Astrocyte of the cerebellum (primary cell): ENCODE results near the gene ETV4.

Experiments
- DNase-seq: peaks from one replicate; pipeline ENCODE4 v3.0.0-alpha.2; 2011; ENCODE audit warnings: low read depth
- H3K4me3 ChIP-seq: 2 replicates; pipeline ENCODE4 v1.5.1; 2011; ENCODE audit warnings: mild to moderate bottlenecking, low read depth, low read length, moderate library complexity
- in situ Hi-C: cut with HindIII; loops from 2 replicates; pipeline ENCODE4 v1.10.0; 2017; ENCODE audit warnings: low sequenced_read_pairs
- TF ChIP-seq, protein P1 (sequence below): IDR thresholded peaks from 2 replicates; pipeline ENCODE4 v1.5.1; 2012; ENCODE audit warnings: low read length, low read depth, moderate library complexity, mild to moderate bottlenecking; ENCODE audit errors: missing control alignments

ETV4 gene

DNA sequence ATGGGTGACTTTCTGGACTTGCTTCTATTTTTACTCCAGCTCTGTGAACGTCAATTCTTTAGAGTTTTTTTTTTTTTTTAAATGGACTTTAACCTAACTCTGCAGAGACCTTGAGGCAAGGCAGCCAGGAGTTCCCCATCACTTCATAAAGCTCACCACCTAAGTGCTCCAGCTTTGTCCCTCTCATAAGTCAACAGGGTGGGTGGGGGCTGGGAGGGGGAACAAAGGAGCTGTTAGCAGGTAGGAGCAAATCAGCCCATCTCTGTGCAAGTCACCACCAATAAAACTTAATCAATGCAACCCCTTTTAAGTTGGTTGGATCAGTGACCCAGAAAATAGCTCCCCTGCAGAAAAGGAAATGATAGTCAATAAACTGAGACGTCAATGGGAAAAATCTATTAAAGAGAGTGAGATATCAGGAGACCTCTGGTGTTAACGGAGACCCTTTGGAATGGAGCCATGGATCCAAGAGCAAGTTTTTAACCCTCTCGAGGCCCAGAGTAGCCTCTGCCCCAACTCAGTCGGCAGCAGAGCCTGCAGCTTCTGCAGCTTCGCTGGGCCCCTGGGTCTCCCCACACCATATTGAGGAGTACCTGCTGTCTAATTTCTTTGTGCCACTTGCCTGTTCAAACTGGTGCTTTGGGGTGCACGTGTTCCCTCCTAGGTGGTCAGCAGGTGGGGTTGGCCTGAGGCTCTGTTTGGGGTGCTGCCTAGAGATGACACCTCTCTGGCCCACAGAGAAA lies 27.6 kb upstream of the ETV4 start:
- in situ Hi-C loops = no loop called here
- no peak for DNase-seq
- H3K4me3 ChIP-seq = no peak overlapping the region
- TF ChIP-seq, protein P1, sequence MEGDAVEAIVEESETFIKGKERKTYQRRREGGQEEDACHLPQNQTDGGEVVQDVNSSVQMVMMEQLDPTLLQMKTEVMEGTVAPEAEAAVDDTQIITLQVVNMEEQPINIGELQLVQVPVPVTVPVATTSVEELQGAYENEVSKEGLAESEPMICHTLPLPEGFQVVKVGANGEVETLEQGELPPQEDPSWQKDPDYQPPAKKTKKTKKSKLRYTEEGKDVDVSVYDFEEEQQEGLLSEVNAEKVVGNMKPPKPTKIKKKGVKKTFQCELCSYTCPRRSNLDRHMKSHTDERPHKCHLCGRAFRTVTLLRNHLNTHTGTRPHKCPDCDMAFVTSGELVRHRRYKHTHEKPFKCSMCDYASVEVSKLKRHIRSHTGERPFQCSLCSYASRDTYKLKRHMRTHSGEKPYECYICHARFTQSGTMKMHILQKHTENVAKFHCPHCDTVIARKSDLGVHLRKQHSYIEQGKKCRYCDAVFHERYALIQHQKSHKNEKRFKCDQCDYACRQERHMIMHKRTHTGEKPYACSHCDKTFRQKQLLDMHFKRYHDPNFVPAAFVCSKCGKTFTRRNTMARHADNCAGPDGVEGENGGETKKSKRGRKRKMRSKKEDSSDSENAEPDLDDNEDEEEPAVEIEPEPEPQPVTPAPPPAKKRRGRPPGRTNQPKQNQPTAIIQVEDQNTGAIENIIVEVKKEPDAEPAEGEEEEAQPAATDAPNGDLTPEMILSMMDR = no peak

DNA sequence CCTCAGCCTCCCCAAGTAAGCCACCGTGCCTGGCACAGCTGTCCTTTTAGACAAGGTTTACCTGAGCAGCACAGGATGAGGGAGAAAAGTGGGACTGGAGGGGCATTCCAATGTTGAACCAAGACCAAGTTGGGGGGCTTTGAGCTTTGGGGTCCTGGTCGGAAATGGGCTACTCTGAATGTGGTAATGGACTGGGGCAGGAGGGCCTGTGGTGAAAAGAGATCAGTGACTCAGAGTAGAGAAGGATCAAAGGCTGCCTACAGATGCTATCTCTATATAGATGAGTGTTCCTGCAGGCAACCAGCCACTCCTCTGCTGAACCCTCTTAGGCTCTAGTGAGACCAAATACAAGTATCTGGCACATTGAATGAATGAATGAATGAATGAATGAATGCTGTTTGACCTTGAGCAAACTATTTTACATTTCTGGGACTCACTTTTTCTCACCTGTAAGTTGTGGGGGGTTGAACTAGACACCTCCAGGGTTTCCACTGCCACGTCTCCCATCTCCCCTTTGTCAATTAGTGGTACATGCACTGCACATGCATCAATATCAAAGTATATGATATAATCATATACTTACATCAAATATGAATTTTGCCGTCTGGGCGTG lies 26.3 kb upstream of the ETV4 start:
- H3K4me3 ChIP-seq = no peak overlapping the region
- no peak for DNase-seq
- TF ChIP-seq, protein P1 = no peak
- in situ Hi-C loops = no loop called here

DNA sequence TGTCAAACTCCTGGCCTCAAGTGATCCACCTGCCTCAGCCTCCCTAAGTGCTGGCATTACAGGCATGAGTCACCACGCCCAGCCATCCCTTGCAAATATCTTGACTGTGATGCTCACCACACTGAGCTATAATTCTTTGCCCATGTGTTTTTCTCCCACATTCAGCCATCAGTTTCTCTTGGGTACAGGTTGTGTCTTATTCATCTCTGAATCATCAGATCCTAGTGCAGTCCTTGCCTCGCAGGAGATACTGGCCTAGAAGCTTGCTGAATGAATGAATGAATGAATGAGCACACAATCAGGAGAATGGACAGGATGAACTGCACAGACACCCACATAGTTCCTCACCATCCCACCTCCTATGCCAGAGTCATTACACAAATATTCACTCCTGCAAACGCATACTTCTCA lies 24.4 kb upstream of the ETV4 start:
- in situ Hi-C loops = no loop called here

DNA sequence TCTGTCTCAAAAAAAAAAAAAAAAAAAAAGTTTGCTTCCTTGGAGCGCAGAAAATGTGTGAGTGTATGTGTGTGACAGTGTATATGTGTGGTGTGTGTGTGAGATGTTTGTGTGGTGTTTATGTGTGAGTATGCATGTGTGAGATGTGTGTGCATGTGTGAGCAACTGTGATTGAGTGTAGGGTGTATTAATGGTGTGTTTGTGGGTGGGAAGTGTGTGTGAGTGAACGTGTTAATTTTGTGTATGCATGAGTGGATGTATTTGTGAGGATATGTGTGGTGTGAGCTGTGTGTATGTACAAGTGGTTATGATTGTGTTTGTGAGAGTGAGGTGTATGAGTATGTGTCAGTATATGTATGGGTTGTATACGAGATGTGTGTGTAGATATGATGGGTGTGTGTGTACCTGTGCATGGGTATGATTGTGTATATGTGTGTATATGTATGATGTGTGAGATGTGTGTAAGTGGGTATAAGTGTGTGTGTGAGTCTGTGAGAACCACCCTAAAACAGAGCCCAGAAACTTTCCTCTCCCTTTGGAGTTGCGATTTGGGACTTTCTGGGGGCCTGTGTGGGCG lies 22.5 kb upstream of the ETV4 start:
- no peak for DNase-seq
- H3K4me3 ChIP-seq = no peak overlapping the region
- TF ChIP-seq, protein P1 = no peak
- in situ Hi-C loops = no loop called here

More for the DNA sequence above, 24.4 kb upstream of the ETV4 start:
- H3K4me3 ChIP-seq = no peak overlapping the region
- no peak for DNase-seq
- TF ChIP-seq, protein P1 = no peak

DNA sequence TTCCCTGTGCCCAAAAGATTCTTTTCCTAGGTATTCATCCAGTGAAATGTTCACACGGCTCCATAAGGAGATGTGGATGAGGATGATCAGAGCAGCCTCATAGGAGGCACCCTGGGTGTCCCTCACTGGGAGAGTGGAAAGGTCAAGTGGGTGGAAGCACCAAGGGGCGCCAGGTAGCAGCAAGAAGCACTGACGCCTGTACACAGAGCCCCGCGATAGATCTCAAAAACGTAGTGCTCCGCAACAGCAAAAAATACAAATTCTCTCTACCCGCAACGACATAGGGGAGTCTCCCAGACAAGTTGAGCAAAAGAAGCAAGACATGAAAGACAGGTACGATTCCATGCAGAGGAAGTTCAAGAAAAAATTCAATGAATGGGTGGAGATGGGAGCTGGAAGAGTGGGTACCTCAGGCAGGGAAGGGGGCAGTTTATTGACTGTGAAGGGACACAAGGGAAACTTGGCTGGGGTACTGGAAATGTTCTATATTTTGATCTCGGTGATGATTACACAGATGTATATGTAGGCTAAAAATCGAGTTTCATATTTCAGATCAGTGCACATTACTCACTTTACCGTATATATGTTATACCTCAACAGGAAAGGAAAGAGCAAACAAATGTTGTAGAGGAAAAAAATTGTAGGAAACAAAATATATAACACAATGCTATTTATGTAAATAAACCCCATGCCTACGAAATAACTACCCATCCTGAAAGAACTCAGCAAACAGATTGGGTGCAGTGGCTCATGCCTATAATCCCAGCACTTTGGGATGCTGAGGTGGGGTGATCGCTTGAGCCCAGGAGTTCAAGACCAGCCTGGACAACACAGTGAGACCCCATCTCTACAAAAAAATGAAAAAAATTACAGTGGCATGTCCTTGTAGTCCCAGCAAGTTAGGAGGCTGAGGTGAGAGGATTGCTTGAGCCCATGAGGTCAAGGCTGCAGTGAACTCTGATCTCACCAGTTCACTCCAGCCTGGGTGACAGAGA lies 17.8 kb upstream of the ETV4 start:
- DNase-seq = no peak
- TF ChIP-seq, protein P1 = no peak
- in situ Hi-C loops = loop anchor here (5.0 kb wide), 1 partner anchor 108 kb away; no protein-coding TSS in a partner anchor
- no peak overlapping the region for H3K4me3 ChIP-seq
